Activated naive CD4-positive, alpha-beta T cell treated with anti-CD3 and anti-CD28 coated beads for 36 hours (primary cell): ENCODE results near the gene SPATA33. TPM values are rescaled to one million over a fixed set of nuclear protein-coding genes. Genes with fewer than 3 reads are reported as not detected.
A peak's percentile ranks its signal among the peaks of the same experiment; 100 is the strongest.

Experiments used
- CTCF ChIA-PET: fragments of 350-600 bp; sonication (Branson Sonifier 250); formaldehyde crosslinking; loops from one replicate; lab custom pipeline; 2021; ENCODE audit warnings: antibody characterized with exemption; lab: Charles Lee
- DNase-seq: peaks from one replicate; pipeline ENCODE4 v3.0.0-alpha.2; 2020
- H3K27ac Mint-ChIP-seq: one replicate; pipeline ENCODE4 v1.8.0; 2021; ENCODE audit warnings: mild to moderate bottlenecking, mixed read lengths
- H3K27me3 Mint-ChIP-seq: one replicate; pipeline ENCODE4 v1.8.0; 2021; ENCODE audit warnings: low read depth, mixed read lengths
- H3K36me3 Mint-ChIP-seq: one replicate; pipeline ENCODE4 v1.8.0; 2021; ENCODE audit warnings: low read depth, mixed read lengths
- H3K4me1 Mint-ChIP-seq: one replicate; pipeline ENCODE4 v1.8.0; 2021; ENCODE audit warnings: low read depth, mixed read lengths
- H3K4me3 Mint-ChIP-seq: one replicate; pipeline ENCODE4 v1.8.0; 2021; ENCODE audit warnings: mild to moderate bottlenecking, moderate library complexity, mixed read lengths
- H3K9me3 Mint-ChIP-seq: one replicate; pipeline ENCODE4 v1.8.0; 2021; ENCODE audit warnings: mixed read lengths
- intact Hi-C: fragments of 100-400 bp; cut with micrococcal nuclease; formaldehyde crosslinking; loops from one replicate; pipeline ENCODE4 v1.15.1; 2023
- total RNA-seq, 2 experiments: library from RNA; stranded (reverse); gene quantifications; one replicate each; pipeline ENCODE4 v1.2.3, GENCODE V29; 2021

The SPATA33 gene
- total RNA-seq, 2 experiments from 2014 or later = 6.5 to 7.0 TPM

DNA sequence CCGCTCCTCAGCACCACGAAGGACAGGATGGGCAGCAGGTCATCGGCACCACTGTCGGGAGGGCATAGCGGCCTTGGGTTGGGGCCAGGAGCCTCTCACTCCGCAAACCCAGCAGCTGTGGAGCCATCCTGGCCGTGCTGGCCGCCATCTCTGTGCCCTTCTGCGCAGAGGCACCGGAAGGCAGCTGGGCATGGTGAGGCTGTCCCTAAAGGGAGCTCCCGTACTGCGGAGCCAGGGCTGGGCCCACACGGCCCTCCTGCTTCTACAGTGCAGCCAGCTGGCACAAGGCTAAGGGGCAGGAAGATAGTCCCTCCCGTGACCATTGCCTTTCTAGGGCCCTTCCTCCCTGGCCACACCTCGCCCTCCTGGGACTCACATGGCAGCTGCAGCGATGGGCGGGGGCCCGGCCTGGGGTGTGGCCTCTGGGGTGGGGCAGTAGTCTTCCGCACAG is 50.9 kb downstream of the SPATA33 start:
- Mint-ChIP-seq H3K9me3 (no peaks in the 10 kb centered on the region), H3K4me1 (peaks cover 12% of the 10 kb centered on the region), H3K4me3 (no peak overlapping the region), H3K36me3 (no peaks in the 10 kb centered on the region), H3K27ac (no peak overlapping the region), H3K27me3 (no peaks in the 10 kb centered on the region)
- CTCF ChIA-PET = interaction anchor here (1.0 to 4.2 kb wide), 4 partner anchors 8 to 202 kb away, joined by 3 to 66 read pairs (median 10); no protein-coding TSS in a partner anchor
- DNase-seq = no peak
- intact Hi-C loops = no loop called here

DNA sequence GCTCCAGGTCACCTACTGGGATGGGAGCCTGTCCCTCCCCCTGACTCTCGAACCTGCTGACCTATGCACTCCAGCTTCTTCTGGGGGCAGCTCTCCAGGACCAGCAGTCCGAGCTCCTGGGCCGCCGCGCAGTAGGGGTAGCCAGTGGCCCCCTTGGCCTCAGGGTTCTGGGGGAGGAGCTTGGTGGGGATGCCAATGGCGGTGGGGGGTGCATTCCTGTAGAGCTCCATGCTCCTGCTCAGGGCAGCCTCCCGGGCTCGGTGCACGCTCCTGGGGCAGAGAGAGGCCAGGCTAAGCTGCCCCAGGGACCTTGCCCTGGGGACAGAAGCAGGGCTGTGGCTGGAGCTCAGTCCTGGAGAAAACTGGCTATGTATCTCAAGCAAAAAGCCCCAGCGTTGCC is 51.5 kb downstream of the SPATA33 start:
- H3K27me3 Mint-ChIP-seq = no peaks in the 10 kb centered on the region
- intact Hi-C loops = no loop called here
- H3K27ac Mint-ChIP-seq = no peak overlapping the region
- no peak overlapping the region for H3K4me3 Mint-ChIP-seq
- CTCF ChIA-PET = interaction anchor here (2.8 kb wide), 1 partner anchor 9 kb away, joined by 15 read pairs; no protein-coding TSS in a partner anchor
- peaks cover 16% of the 10 kb centered on the region for H3K4me1 Mint-ChIP-seq
- no peak for DNase-seq
- H3K36me3 Mint-ChIP-seq = peaks cover 3% of the 10 kb centered on the region
- no peaks in the 10 kb centered on the region for H3K9me3 Mint-ChIP-seq

DNA sequence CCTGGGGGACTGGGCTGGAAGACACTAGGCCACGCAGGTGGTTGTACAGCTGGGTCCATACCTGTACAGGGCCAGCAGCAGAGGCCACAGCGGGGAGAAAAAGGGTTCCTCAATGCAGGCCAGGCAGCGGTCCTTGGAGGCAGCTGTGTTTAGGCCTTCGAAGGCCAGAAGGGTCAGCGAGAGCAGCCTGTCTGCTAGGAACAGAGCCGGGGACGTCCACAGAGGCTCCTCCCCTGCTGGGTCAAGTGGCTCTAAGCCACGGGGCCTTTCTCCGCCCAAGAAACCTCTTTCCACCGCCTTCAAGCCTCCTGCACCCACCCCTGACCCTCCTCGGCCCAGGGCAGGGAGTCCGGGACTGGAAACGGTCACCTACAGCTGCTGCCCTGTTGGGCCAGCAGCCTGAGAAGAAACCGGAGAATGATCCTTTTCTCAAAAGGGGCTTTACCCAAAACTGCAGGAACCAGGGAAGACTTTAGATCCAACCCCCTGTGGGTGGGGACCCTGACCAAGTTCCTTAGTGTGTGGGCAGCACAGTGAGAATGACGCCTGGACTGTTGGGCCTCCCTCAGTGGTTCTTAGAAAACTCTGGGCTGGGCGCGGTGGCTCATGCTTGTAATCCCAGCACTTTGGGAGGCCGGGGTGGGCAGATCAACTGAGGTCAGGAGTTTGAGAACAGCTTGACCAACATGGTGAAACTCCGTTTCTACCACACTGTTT is 52.2 kb downstream of the SPATA33 start:
- Mint-ChIP-seq H3K27ac (no peak overlapping the region), H3K36me3 (peaks cover 8% of the 10 kb centered on the region), H3K9me3 (no peaks in the 10 kb centered on the region), H3K27me3 (no peaks in the 10 kb centered on the region), H3K4me1 (peaks cover 20% of the 10 kb centered on the region), H3K4me3 (peak overlapping the region; percentile 49)
- intact Hi-C loops = no loop called here
- CTCF ChIA-PET = interaction anchor here (2.8 kb wide), 1 partner anchor 10 kb away, joined by 15 read pairs; no protein-coding TSS in a partner anchor
- DNase-seq = no peak

DNA sequence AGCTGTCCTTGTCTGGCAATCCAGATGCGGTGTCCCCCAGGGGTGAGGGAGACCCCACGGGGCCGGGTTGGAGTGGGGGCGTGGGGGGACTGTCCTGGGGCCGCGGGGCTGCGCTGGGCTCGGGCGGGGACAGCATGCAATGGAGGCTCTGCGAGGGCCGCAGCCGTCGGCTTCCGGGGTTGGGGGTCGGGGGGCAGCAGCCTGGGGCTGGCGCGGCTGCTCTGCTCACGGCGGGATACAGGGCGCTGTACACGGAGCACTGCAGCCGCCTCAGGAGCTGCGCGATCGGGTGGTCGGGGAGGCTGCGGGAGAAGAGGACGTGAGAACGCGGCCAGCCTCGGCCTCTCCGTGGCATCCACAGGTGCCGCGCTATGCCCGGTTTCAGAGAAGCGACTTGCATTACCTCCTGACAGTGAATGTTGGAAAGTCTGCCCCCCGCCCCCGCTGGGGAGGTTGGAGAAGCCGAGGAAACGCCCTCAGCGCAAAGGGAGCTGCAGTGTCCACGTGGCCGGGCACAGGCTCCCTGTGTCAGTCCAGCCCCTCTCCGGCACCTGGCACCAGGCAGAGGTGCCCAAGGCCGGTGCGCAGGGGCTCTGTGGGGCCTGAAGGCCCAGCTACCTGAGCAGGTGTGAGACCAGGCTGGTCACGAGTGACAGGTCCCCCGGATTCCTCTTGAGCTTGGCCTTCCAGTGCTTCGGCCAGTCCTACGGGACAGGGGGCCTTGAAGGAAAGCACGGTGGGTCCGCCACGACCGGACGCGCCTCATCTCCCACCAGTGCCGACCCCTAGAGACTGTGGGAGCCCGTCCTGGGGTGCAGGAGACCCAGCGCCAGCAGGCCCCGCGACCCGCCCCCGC is 53.3 kb downstream of the SPATA33 start:
- H3K4me3 Mint-ChIP-seq = no peak overlapping the region

DNA sequence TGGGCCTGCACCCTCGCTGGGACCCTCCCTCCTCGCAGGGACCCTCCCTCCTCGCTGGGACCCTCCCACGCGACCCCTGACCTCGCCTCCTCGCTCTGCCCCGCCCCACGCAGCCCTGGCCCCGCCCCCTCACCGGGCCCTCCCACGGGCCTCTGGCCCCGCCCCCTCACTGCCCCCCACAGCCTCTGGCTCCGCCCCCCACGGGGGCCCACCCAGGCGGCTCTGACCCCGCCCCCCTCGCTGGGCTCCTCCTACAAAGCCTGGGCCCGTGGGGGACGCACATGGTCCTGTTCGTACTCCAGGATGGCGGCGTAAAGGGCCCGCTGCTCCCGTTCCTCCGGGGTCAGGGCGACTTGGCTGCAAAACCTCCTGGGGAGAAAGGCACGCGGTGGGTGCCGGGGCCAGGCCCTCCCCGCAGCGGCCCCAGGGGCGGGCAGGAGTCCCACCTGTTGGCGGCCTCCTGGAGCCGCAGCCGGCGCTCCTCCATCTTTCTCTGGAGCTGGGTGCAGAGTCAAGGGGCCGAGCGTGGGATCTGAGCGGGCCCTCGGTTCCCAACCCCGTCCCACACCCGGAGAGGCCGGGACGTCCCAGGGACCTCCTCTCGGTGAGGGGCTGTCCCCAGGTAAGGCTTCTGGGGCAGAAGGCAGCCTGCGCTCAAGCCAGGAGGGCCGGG is 54.1 kb downstream of the SPATA33 start:
- intact Hi-C loops = loop anchor here (1.0 kb wide), 2 partner anchors 9 to 11 kb away; no protein-coding TSS in a partner anchor
- no peaks in the 10 kb centered on the region for H3K27me3 Mint-ChIP-seq
- peaks cover 13% of the 10 kb centered on the region for H3K4me1 Mint-ChIP-seq
- peaks cover 9% of the 10 kb centered on the region for H3K36me3 Mint-ChIP-seq
- no peaks in the 10 kb centered on the region for H3K9me3 Mint-ChIP-seq
- CTCF ChIA-PET = interaction anchor here (1.1 kb wide), 1 partner anchor 11 kb away, joined by 6 read pairs; no protein-coding TSS in a partner anchor
- peak overlapping the region; percentile 76 for H3K4me3 Mint-ChIP-seq
- no peak overlapping the region for H3K27ac Mint-ChIP-seq
- DNase-seq = peak; percentile 78

More for the DNA sequence above, 53.3 kb downstream of the SPATA33 start:
- CTCF ChIA-PET = interaction anchor here (0.6 to 2.8 kb wide), 2 partner anchors 11 to 79 kb away, joined by 6 to 15 read pairs; no protein-coding TSS in a partner anchor
- H3K27me3 Mint-ChIP-seq = no peaks in the 10 kb centered on the region
- intact Hi-C loops = loop anchor here (1.0 kb wide), 2 partner anchors 9 to 11 kb away; no protein-coding TSS in a partner anchor
- no peaks in the 10 kb centered on the region for H3K9me3 Mint-ChIP-seq
- H3K4me1 Mint-ChIP-seq = peaks cover 19% of the 10 kb centered on the region
- peaks cover 9% of the 10 kb centered on the region for H3K36me3 Mint-ChIP-seq
- H3K27ac Mint-ChIP-seq = no peak overlapping the region
- DNase-seq = no peak

DNA sequence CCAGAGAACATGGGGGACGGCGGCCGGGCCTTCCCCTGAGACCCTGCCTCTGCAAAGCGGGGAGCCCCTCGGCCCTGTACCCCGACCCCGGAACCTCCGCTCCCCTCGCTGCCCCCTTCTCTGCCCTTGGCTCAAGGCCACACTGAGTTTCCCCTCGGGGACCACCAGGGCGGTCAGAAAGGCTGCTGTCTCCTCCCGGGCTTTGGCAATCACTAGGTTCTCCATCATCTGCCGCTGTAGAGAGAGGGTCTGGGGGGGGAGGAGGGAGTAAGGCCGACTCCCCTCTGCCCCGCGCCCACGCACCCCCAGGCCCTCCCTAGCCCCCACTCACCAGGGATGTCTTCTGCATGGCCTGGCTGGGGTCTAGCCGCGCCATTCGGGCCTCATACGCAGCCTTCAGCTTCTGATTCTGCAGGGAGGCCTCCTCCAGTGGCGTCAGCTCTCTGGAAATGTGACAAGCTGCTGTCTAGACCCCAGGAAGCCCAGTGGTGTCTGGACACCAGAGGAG is 54.7 kb downstream of the SPATA33 start:
- no peak overlapping the region for H3K27ac Mint-ChIP-seq
- CTCF ChIA-PET = interaction anchor here (0.7 to 1.1 kb wide), 2 partner anchors 12 to 37 kb away, joined by 6 read pairs; no protein-coding TSS in a partner anchor

DNA sequence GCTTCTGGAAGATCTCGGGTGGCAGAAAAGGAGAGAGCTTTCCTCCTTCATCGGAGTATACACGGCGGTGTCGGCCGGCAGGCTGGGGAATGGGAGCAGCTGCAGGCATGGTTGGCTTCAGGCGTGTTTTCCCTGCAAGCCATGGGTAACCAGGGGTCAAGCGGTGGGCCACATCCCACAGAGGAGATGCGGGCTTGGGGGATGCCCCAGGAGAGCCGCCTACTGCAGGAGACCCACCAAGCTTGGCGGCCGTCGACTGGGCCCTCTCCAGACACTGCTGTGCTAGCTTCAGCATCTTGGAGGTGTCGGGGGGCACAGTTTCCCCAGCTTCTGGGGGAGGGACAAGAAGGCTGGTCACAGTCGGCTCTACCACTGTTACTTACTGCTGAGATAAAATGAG is 58.9 kb downstream of the SPATA33 start:
- no peak overlapping the region for H3K27ac Mint-ChIP-seq
- peaks cover 33% of the 10 kb centered on the region for H3K4me1 Mint-ChIP-seq
- intact Hi-C loops = no loop called here
- DNase-seq = no peak
- peaks cover 14% of the 10 kb centered on the region for H3K36me3 Mint-ChIP-seq
- no peaks in the 10 kb centered on the region for H3K27me3 Mint-ChIP-seq
- CTCF ChIA-PET = interaction anchor here (1.2 to 1.4 kb wide), 2 partner anchors 12 to 16 kb away, joined by 3 to 7 read pairs; partner anchors contain the start of gene SPATA2L
- no peak overlapping the region for H3K4me3 Mint-ChIP-seq
- no peaks in the 10 kb centered on the region for H3K9me3 Mint-ChIP-seq

More for the DNA sequence above, 54.7 kb downstream of the SPATA33 start:
- no peak for DNase-seq
- no peaks in the 10 kb centered on the region for H3K9me3 Mint-ChIP-seq
- peaks cover 9% of the 10 kb centered on the region for H3K36me3 Mint-ChIP-seq
- H3K4me1 Mint-ChIP-seq = peaks cover 13% of the 10 kb centered on the region
- no peaks in the 10 kb centered on the region for H3K27me3 Mint-ChIP-seq
- peak overlapping the region; percentile 76 for H3K4me3 Mint-ChIP-seq
- intact Hi-C loops = no loop called here

DNA sequence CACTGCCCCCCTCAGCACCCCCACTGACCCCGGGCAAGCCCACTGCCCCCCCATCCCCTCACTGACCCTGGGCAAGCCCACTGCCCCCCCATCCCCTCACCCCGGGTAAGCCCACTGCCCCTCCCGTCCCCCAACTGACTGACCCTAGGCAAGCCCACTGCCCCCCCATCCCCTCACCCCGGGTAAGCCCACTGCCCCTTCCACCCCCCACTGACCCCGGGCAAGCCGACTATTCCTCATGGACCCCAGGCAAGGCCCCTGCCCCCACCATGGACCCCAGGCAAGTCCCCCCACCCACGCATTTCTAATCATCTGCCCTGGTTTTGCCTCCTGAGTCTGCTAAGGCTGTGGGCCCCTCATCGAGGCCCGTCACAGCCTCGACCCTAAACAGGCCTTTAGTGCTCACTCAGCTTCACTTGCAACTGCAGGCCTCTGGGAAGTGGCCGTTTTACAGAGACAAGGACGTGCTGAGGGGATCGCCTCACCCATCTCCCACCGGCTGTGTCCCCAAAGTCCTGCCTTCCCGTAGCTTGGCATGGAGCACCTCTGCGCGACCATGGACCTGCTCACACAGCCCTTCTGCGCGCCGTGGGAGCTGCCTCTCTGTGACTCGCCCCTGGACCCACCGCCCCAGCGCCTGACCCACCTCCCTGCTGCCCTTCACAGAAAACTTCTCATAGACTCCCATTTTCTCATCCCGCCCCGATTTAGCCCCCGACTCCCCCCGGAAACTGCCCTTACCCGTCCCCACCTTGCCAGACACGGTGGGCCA is 59.5 kb downstream of the SPATA33 start:
- H3K4me1 Mint-ChIP-seq = peaks cover 33% of the 10 kb centered on the region
- no peaks in the 10 kb centered on the region for H3K27me3 Mint-ChIP-seq
- H3K27ac Mint-ChIP-seq = no peak overlapping the region
- no peak overlapping the region for H3K4me3 Mint-ChIP-seq
- intact Hi-C loops = no loop called here
- CTCF ChIA-PET = interaction anchor here (0.6 to 1.2 kb wide), 2 partner anchors 12 to 217 kb away, joined by 3 to 5 read pairs; no protein-coding TSS in a partner anchor
- peaks cover 14% of the 10 kb centered on the region for H3K36me3 Mint-ChIP-seq
- H3K9me3 Mint-ChIP-seq = no peaks in the 10 kb centered on the region
- DNase-seq = no peak

DNA sequence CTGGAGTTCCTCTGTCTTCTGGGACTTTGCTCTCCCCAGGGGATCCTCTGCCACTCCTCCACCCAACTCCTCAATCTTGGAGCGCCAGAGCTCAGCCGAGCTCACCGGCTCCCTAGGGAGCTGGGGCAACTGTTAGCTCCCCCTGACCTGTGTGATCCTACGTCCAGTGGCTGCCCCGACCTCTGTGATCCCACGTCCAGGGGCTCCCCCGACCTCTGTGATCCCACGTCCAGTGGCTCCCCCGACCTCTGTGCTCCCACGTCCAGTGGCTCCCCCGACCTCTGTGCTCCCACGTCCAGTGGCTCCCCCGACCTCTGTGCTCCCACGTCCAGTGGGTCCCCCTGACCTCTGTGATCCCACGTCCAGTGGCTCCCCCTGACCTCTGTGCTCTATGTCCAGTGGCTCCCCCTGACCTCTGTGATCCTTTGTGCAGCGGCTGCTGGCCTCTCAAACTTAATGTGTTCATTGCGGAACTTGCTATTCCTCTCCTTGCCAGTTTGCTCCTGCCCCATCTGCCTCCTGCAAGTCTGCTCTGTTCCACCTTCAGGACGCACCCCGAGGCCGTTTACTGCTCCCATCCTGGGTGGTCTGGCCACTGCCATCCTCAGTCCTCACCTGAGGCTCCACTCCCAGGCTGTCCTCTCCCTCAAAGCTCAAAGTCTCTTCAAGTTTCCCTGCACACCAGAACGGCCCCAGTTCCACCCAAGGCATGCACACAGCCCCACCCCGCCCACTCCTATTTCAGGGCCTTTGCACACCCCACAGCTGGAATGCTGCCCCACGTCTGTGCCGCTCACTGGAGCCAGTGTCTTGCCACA is 60.3 kb downstream of the SPATA33 start:
- Mint-ChIP-seq H3K36me3 (peaks cover 19% of the 10 kb centered on the region), H3K4me3 (no peak overlapping the region), H3K27me3 (no peaks in the 10 kb centered on the region), H3K4me1 (peaks cover 35% of the 10 kb centered on the region), H3K9me3 (no peaks in the 10 kb centered on the region), H3K27ac (peak overlapping the region; percentile 46)
- intact Hi-C loops = no loop called here
- no peak for DNase-seq
- CTCF ChIA-PET = interaction anchor here (0.6 to 1.2 kb wide), 2 partner anchors 13 to 218 kb away, joined by 3 to 5 read pairs; no protein-coding TSS in a partner anchor
